HG03039 (cell line): Measurements from ENCODE around the gene KIF18B.
A peak's percentile ranks its signal among the peaks of the same experiment; 100 is the strongest.

Experiments
- ATAC-seq: cut with Tn5 transposase; IDR thresholded peaks from one replicate; pipeline ENCODE4 v1.9.1; 2021; ENCODE audit warnings: mild to moderate bottlenecking, moderate library complexity; ENCODE audit not compliant: unreplicated experiment

Gene KIF18B

DNA sequence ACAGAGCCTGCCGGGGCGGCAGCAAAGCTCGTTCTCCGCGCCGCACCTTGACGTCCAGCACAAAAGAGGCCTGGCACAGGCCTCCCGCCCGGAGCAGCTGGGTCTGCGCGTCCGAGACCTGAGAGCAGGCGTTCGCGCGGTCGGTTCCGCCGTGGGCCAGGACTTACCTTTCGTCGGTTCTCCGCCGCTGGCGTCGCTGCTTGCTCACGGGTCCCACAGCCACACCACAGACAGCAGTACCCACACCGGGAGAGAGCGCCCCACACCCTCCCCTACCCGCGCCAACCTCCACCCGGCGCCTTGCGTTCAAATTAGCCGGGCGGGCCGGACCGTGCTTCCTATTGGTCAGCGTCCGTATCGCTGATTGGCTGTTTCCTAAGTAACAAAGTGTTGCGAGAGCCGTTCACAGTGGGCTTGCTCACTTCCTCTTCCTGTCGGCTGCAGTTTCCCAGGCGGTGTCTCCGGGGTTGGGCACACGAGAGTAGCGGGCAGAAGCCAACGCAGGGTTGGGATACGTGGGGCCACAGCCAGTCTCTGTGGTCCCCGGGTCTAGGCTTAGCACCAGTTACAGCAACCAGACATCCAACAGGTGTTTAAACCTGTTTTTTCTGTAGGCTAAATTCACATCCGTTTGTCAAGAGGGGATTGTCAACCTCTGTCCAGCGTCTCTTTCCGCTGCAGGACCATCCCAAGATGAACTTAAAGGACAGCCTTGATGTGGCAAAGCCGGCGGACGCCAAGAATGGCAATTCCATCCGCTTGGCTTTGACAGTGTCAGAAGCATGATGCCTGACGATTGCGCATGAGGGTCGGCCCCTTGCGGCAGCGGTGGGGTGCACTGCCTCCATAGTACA lies at the start of gene KIF18B:
TSS of gene KIF18B (minus strand) at position 313 of the 854 bp plus-strand sequence. CDS start 11,429 bp downstream, outside the sequence.
- ATAC-seq = peak; percentile 83

DNA sequence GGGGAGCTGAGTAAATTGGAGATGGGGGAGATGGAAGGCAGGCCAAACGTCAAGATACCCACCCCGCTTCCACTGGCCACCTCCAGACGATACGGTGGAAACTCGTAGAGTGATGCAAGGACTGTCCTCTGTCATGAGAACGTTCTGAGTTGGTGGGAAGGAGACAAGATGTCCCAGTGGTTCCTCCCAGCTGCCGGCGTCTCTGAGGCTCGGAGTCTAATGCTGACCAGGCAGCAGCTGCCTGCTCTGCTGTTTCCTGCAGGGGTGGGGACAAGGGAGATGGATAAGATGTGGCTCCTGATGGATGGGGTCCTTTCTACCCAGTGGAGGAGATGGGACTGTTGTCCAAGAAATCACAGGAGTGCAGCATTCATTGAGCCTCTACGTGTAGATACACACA lies 48.7 kb upstream of the KIF18B start:
- ATAC-seq = no peak

DNA sequence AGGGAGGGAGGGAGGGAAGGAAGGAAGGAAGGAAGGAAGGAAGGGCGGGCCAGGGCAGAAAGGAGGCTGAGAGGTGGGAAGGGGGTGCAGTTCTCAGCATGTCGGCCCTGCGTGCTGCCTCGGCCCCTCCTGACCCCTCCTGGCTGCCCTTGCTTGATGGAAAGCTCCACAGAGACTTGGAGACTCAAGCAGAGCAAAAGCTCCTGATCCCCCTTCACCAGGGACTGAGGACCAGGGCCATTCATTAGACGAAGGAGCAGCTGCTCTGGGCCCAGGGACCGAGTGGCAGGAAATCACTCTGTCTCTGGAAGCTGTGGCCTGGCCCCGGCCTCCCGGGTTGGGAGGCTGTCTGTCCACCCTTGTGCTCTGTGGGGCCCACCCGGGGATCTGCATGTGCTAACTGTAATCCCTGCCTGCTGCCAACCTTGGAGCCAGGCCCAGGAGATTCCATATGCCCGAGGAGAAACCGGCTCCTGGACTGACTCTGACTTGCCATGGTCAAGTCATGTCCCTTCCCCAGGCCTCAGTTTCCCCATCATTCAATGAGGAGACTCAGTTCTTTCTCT lies 47.9 kb upstream of the KIF18B start:
- ATAC-seq = no peak

DNA sequence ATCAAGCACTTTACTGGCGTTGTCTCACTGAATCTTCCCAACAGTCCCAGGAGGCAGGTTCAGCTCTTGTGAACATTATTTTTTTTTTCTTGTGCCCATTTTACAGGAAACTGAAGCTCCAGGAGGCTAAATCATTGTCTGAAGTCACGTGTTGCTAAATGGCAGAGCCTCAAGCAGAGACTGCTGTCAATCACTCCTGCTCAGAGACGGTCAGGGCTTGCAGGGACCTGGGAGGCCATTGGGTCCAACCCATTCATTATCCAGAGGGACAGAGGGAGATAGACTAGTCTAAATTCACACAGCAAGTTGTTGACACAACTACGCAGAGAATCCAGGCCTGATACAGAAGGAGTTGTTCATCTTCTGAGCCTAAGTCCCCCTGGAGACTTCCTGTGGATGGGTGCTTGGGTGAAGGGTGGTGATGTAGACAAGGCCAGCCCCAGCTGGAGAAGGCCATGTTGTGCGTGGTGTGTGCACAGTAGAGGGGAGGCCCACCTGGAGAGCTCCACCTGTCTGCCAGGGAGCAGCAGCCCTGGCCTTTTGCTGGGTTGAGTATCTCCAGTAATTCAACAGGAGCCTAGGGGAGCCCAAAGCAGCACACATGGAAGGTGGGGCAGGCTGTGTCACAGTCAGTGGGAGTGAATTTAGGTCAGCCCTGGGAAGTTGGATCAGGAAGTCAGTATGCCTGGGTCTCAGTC lies 44.8 kb upstream of the KIF18B start:
- no peak for ATAC-seq

DNA sequence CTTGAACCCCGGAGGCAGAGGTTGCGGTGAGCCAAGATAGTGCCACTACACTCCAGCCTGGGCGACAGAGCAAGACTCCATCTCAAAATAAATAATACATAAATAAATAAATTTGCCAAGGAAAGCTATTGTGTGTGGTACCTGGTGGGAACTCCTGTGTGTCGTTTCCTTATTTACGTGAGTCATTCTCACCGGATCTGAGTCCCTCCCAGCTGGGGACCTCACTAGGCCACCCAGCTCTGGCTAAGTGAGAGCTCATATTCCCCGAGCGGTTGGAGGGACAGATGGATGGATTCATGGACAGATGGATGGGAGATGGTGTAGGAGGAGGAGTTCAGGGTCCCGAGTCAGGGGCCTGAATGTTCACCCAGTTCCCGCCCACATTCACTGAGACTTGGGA lies 43.4 kb upstream of the KIF18B start:
- ATAC-seq = no peak

DNA sequence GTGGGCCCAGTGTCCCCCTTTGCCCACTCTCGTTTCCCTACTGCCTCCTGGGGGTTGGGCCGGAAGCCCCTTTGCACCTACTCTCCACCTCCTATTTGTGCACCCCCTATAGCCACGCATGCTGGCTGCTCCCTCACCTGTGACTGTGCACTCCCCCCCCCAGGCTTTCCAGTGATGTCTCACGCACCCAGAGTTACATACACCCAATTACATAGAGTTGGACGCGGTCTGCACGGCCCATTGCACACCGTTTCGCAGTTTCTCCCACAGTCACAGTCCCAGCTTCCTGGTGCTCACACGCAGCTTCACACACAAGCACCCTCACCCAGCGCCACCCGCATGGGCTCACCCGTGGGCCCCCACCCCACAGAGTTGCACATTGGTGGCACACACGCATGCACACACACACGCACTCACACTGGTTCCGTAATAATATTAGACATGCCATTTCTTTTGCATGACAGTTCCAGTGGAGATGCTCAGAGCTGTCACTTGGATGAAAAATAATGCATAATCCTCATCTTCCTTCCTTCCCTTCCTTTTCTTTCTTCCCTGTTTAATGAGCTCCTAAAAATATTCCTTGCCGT lies 42.1 kb upstream of the KIF18B start:
- ATAC-seq = no peak

DNA sequence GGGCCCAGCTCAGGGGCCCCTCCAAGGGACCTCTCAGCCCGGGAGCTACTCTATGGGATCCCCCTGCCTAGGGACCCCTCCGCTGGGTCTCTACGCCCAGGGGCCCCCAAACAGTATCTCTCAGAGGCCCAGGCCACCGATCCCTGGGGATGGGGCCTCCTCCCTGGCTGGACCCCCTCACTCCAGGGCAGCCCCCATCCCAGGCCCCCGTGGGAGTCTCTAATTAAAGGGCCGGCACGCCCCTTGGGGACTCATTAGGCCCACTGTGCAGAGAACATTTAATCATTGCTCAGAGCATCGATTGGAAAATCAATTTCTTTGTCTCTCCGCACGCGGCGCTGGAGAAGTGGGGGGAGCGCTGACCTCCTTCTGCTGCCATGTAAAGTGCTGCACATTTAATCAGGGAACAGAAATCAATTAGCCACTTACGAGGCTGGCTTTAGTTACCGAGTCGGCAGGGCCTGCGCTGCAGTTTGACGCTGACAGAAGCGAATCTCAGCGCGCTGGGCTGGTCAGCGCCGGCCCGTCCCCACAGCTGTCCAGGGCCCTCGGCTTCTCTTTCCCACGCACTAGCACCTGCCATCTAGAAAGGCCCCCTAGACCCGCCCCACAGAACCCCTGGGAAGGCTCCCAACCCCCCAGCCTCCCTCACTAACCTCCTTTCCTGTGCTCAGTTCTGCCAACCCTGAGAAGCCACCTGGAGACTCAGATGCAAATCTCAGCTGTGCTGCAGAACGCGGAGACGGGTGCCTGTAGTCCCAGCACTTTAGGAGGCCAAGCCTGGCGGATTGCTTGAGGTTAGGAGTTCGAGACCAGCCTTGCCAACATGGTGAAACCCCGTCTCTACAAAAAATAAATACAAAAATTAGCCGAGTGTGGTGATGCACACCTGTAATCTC lies 40.7 kb upstream of the KIF18B start:
- ATAC-seq = no peak

DNA sequence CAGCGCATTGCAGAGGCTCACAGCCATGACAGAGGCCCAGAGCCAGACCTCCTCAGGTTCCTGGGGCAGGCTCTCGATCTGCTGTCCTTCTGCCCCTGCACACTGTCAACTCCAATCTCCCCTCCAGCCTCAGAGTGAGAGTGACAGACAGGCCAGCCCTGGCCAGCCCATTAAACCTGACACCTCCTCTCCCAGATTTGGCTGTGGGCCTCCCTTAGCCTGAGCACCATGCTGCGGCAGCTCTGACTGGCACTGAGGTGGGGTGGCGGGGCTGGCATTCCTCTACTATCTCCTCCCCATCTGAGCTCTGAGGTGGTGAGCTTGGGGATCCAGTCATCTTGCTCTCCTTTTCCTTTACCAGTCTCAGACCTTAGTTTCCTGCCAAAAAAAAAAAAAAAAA lies 36.0 kb upstream of the KIF18B start:
- no peak for ATAC-seq

DNA sequence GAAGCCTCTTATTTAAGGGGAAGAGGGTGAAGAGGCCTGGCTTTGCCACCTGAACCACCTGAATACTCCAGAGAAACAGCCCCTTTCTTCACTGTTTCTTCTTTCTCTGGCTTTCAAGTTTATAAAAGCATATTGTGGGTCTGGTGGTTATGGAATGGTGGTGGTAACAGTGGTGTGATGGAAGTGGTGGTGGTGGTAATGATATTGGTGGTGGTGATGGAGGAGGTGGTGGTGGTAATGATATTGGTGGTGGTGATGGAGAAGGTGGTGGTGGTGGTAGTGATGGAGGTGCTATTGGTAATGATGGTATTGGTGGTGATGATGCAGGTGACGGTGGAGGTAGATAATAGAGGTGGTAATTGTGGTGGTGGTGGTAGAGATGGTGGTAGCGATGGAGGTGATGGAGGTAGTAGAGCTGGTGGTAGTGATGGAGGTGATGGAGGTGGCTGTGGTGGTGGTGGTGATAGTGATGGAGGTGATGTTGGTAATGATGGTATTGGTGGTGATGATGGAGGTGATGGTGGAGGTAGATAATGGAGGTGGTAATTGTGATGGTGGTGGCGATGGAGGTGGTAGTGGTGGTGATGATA lies 34.6 kb upstream of the KIF18B start:
- no peak for ATAC-seq

DNA sequence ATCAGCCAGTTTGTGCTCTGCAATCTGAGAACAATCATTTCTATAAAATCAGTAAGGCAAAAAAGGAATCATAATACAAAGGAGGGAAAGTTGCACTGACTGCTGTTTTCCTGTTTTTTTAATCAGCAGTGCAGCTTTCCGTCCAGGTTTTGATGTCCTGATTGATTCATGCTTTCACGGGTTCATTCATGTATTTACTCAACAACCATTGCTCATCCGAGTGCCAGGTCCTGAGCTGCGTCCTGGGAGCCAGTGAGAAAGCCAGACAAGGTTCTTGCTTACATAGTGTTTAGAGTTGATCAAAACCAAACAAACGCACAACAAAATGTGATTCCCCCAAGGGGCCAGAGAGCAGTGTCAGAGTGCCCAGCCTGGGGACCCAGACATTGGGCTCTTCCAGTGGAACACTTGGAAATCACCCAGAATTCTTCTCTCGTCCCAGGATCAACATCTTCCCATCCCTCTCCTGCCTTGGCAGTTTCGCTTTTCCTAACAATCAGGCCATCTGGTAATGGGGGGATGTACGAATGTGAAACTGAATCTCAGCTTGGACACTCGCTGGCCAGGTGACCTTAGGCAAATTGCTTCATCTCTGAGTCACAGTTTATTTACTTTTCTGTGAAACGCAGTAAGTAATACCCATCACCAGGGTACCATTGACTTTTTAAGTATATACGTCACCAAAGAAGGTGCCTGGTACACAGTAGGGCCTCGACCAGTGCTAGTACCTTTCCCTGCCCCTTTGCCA lies 33.8 kb upstream of the KIF18B start:
- ATAC-seq = no peak

DNA sequence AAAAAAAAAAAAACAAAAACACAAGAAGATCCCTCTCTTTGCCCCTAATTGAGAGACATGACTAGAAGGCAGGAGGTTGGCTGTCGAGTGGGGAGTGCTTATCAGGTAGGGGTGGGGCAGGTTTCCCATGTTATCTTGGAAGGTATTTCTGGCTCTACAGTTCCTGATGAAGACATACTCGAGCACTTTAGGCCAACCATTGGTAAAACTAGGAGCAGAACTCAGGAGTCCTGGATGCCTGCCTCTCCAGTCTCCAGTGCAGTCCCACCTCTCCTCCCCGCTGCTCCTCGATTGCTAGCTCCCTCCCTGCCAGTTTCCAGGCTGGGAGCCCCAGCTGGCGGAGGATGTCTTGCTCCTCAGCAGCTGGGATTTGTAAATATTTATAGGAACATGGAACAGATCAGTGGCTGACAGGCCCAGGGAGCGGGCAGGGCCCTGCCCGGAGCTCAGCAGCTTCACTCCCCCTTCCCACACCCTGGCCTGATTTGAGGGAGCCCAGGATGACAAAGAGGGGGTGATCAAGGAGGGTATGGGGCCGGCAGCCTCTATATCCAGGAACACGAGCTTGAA lies 31.9 kb upstream of the KIF18B start:
- ATAC-seq = no peak

DNA sequence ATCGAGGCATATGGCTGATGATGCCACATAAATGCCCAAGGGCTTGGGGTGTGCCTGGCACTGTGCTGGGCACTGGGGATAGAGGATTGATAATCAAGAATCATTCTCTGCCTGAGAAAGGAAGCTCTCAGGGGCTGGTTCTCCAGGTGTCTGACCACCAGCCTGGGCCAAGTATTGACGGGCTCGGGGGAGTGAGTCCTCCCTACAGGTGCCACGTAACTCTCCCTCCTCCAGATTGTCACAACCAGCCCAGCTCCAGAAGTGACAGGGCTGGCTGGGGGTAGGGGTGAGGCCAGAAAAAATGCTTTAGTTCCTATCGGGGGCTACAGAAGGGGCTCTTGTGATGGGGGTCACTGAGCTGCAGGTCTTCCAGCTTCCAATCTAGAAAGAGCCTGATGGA lies 31.2 kb upstream of the KIF18B start:
- no peak for ATAC-seq

DNA sequence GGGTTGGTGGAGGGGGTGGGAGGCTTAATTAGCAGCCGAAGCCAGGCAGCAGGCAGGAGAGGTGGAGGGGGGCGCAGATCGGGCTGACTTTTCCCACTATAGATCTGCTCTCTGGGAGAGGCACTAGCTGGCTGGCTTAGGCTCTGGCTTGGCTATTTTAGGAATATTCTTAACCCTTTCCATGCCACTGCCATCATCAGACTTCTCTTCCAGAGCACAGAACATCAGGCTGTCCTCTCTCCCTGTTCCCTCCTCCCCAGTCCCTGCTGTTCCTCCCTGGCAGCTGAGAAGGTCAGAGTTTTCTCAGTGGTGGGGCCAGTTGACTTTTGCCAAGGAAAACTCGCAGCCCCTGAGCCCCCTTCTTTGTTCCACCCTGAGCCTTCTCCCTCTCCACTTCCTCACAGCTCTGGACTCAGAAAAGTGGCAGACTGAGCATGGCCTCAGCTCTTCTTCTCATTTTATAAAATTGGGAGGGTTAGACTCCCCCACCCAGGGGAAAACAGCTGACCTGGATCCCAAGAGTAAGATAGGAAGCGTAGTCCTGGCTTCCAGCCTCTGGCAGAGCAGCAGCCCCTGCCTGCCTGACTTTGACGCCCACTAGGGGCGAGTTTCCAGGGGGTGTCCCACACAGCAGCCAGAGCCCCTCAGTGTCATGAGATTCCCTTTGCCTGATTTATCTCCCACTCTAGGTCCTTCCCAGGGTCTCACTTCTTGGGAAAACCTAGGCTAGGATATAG lies 30.4 kb upstream of the KIF18B start:
- ATAC-seq = no peak

DNA sequence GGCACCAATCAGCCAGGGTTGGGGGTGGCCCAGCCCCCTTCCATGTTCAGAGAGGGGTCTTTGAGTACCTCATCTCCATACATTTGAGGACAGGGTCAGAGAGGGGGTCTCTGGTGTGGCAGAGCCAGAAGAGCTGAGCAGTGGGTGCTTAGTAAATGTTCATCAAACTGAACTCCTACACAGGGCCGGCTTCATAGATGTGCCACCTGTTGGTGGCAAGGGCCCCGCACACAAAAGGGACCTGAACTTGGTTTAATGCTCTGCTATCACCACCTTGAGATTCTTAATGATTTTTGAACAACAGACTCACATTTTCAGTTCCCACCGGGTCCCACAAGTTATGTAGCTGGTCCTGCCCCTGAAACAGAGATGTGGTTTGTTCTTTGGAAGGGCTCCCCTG lies 29.5 kb upstream of the KIF18B start:
- no peak for ATAC-seq

DNA sequence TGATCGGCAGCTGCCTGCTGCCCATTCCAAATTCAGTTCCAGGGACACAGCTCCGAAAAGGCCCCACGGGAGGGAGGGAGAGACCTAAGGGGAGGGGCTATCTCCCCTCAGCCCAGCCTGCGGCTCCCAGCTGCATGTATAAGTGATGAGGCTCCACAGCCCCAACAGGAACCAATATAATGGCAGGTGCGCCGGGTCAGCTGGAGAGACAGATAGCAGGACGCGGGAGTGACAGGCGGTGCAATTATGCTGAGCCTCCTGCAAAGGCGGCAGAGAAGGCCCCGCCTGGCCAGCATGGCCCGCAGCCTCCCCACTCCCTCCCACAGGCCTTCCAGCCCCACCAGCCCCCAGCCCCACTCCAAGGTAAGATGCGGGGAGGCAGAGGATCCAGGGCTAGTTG lies 28.6 kb upstream of the KIF18B start:
- no peak for ATAC-seq

DNA sequence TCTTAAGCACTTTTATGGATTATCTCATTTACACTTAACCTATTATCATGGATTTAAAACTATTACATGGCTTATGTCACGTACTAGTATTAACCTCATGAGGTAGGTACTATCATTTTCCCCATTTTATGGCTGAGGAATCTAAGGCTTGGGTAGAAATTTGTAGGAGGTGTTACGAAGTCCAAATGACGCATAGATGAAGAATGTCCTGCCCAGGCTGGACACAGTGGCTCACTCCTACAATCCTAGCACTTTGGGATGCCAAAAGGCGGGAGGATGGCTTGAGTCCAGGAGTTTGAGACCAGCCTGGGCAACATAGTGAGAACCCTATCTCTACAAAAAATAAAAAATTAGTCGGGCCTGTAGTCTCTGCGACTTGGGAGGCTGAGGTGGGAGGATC lies 25.4 kb upstream of the KIF18B start:
- ATAC-seq = no peak

DNA sequence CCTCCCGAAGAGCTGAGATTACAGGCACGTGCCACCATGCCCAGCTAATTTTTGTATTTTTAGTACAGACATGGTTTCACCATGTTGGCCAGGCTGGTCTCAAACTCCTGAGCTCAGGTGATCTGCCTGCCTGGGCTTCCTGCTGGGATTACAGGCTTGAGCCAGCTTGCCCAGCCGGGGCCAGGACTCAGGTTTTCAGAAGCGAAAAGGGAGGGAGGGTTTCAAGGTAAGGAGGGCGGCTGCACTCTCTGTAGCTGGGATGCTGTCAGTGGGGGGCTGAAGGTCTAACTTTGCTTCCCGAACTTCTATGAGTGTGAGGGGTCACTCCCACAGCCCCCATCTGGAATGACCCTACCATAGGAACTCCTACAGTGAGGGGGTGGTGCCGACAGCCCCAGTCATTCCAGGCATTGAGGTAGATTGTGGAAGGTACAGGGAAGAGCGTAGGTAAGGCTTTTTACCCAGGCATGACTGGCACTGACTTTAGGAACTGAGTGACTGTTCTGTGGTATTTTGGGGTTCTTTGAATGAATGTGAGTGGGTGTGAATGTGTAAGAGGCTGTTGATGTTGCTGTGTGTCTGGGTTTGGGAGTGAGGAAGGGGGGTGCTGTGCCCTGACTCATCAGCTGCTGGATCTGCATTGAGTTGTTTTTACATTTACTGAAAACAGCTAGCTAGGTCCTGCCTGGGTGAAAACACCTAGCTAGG lies 24.4 kb upstream of the KIF18B start:
- no peak for ATAC-seq
